Neuron (in vitro differentiated cells): ENCODE measurements around the gene ADCY1.

Source experiments
- H2AFZ ChIP-seq: one replicate; pipeline ENCODE4 v1.6.1; 2013; ENCODE audit warnings: low read depth, mild to moderate bottlenecking, inconsistent platforms, low read length, moderate library complexity
- H3K27me3 ChIP-seq: one replicate; pipeline ENCODE4 v1.6.1; 2013; ENCODE audit warnings: low read length; ENCODE audit not compliant: insufficient read depth
- H3K36me3 ChIP-seq: one replicate; pipeline ENCODE4 v1.6.1; 2013; ENCODE audit warnings: low read length; ENCODE audit not compliant: insufficient read depth
- H3K4me1 ChIP-seq: one replicate; pipeline ENCODE4 v1.6.1; 2013; ENCODE audit warnings: low read length; ENCODE audit not compliant: insufficient read depth
- H3K4me3 ChIP-seq: 2 replicates; pipeline ENCODE4 v1.5.1; 2013; ENCODE audit warnings: mild to moderate bottlenecking, low read length, moderate library complexity
- H3K9me3 ChIP-seq: one replicate; pipeline ENCODE4 v1.6.1; 2013; ENCODE audit warnings: low read length

ADCY1 gene

DNA sequence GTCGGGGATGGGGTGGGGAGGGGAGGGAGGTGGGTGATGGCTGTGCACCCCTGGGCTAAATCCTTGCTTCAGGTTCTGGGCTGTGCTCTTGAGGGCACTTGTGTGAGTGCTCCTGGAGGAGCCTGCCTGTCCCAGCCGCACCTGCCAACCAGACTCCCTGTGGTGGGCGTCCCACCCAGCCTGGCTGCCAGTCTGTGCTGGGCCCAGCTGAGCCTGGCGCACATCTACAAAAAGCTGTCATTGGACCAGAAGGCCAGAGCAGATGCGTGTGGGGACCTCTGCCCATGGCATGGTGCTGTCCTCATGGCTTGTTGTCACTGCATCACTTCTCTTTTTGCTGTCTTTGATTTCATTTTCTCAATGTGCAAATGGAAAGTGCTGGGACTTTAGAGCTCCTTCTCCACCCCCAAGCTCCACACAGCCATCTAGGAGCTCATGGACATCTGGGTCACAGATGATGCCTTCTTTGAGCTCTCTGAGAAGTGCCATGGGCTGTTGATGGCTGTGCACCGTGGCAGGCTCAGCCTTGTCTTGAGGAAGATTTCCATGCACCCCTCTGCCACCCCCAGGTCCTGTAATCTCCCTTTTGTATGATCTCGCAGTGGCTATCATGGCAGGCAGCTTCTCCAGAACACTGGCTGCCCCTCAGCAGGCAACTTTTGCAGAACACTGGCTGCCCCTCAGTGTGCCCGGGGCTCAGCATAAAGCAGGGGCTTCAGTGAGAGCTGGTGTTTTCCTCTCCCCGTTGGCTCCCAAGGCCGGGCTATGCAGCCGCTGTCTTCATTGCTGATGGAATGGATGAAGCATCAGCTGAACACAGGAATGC is 83.9 kb downstream of the ADCY1 start:
- no peak overlapping the region for H2AFZ ChIP-seq
- H3K4me3 ChIP-seq, result no peak overlapping the region
- H3K4me1 ChIP-seq, result no peaks in the 10 kb centered on the region
- H3K9me3 ChIP-seq, result no peaks in the 10 kb centered on the region
- no peaks in the 10 kb centered on the region for H3K27me3 ChIP-seq
- H3K36me3 ChIP-seq, result no peaks in the 10 kb centered on the region

DNA sequence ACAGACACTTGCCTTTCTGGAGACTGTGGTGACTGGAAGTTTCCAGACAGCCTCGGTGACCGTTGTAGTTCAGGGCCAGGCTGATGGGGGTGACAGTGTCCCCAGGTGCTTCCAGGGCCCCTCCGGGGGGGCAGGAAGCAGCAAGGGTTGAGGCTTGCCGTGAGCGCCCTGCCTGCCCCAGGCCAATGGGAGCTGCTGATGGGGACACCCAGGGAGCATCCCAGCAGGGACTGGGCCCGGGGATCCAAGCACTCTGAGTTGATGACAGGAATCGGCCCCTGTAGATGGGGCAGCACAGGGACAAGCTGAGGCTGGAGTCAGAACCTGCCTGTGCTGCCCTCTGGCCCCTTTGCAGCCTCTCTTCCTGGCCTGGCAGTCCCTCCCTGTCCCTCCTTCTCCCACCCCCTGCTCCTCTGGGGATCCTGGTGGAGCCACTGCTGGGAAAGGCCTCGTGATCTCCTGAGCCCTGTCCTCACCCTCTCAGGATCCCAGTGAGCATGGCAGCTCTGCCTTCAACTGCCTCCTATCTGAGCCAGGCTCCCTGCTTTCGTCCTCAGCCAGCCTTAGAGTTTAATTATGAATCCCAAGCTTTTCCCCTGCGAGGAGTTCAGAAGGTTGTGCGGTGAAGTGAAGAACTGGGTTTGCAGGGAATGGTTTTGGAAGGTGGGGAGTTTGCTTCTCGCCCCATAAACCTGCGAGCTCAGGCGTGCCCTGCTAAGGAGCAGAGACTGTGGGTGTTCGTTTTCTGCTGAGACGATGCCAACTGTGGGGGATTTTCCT is 84.7 kb downstream of the ADCY1 start:
- Histone ChIP-seq H3K36me3 (no peaks in the 10 kb centered on the region), H3K4me1 (no peaks in the 10 kb centered on the region), H2AFZ (no peak overlapping the region), H3K27me3 (no peaks in the 10 kb centered on the region), H3K9me3 (no peaks in the 10 kb centered on the region), H3K4me3 (no peak overlapping the region)

DNA sequence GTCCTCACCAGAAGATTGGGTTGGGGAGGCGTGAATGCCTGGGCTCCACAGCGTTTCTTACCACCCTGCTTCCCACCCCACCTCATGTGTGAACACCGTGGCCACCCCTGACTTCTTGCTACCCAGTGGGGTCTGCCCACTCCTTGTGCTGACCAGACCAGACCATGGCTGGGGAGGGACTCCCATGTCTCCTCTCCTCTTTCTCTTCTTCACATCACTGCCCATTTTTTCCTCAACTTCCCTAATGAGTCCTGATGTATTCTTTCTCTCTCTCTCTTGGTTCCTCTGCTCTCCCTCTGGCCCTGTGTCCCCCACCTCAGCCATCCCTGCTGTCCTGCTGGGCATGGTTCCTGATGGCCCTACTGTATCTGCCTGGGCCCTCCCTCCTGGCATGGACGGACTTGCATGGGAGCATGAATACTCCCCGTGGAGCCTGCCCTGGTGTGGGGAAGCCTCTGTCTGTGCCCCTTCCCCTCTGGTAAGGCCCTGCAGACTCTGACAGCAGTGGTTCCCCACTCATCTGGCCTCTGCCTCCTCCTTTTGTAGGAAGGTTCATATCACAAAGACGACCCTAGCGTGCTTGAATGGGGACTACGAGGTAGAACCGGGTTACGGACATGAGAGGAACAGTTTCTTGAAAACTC is 85.5 kb downstream of the ADCY1 start:
- no peaks in the 10 kb centered on the region for H3K27me3 ChIP-seq

DNA sequence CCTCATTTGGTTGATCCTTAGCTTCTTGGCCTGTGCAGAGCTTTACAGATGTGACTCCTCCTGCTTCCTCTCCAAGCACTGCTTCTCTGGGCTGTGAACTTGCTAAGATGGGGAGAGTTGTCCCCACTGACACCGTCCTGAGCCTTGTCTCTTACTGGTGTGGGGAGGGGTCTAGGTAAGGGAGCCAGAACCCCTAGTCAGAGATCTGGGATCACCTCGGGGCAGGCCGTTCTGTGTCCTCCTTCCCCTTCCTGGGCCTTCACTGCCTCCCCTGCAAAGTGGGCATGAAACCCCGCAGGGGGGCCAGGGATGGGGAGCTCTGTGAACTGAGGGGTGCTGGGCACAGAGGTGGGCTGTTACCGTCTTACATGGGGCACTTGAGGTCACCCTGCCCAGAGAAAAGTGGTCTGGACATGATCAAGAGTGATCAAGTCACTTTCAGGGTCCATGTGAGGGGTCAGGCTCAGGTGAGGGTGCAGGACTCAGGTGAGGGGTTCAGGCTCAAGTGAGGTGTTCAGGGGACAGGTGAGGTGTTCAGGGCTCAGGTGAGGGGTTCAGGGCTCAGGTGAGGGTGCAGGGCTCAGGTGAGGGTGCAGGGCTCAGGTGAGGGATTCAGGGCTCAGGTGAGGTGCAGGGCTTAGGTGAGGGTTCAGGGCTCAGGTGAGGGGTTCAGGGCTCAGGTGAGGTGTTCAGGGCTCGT is 86.2 kb downstream of the ADCY1 start:
- Histone ChIP-seq H3K9me3 (no peaks in the 10 kb centered on the region), H3K27me3 (no peaks in the 10 kb centered on the region), H3K4me3 (no peak overlapping the region), H3K4me1 (no peaks in the 10 kb centered on the region), H2AFZ (no peak overlapping the region), H3K36me3 (no peaks in the 10 kb centered on the region)

More for the DNA sequence above, 85.5 kb downstream of the ADCY1 start:
- no peaks in the 10 kb centered on the region for H3K4me1 ChIP-seq
- no peak overlapping the region for H2AFZ ChIP-seq
- no peaks in the 10 kb centered on the region for H3K9me3 ChIP-seq
- no peak overlapping the region for H3K4me3 ChIP-seq
- H3K36me3 ChIP-seq, result no peaks in the 10 kb centered on the region

DNA sequence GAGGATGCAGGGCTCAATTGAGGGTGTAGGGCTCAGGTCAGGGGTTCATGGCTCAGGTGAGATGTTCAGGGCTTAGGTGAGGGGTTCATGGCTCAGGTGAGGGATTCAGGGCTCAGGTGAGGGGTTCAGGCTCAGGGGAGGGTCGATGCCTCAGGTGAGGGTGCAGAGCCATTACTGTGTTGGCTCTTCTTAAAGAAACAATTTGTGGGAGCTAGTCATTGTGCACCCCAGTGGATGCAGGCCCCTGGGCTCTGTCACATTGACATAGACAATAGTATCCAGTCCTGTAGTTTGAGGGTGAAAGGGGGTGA is 86.7 kb downstream of the ADCY1 start:
- H2AFZ ChIP-seq, result no peak overlapping the region
- H3K4me3 ChIP-seq, result no peak overlapping the region
- no peaks in the 10 kb centered on the region for H3K9me3 ChIP-seq
- H3K27me3 ChIP-seq, result no peaks in the 10 kb centered on the region
- no peaks in the 10 kb centered on the region for H3K36me3 ChIP-seq
- H3K4me1 ChIP-seq, result no peaks in the 10 kb centered on the region

DNA sequence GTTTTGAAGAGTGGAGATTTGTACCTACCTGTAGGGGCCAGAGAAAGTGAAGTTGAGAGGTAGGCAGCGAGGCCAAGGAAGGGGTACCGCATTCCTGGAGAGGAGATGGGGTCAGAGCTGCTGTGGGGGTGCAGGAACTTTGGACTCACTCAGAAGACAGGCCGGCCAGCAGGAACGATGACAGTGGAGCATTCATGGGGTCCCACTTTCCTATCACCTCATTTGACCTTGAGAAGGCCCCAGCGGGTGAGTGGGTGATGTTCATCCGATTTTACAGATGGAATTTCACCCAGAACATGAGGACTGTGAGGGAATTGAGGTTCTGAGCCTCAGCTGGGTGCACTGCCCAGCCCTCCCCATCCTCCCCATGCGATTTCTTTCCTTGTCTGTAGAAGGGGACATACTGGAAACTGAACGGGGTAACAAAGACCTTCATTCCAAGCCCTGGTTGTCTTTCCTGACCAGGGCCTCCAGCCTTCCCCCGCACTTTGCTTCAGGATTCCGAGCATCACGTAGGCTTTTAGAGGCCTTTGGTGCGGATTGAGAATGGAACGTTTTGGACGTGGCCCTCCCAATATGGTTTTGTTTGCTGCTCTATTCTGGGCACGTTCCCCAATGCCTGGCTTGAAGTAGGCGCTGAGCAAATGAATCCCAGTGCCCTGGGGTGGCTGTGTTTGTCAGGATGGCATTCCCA is 87.3 kb downstream of the ADCY1 start:
- H3K27me3 ChIP-seq, result no peaks in the 10 kb centered on the region
- H3K36me3 ChIP-seq, result no peaks in the 10 kb centered on the region
- H3K4me1 ChIP-seq, result no peaks in the 10 kb centered on the region
- no peak overlapping the region for H3K4me3 ChIP-seq
- H2AFZ ChIP-seq, result no peak overlapping the region
- no peaks in the 10 kb centered on the region for H3K9me3 ChIP-seq

DNA sequence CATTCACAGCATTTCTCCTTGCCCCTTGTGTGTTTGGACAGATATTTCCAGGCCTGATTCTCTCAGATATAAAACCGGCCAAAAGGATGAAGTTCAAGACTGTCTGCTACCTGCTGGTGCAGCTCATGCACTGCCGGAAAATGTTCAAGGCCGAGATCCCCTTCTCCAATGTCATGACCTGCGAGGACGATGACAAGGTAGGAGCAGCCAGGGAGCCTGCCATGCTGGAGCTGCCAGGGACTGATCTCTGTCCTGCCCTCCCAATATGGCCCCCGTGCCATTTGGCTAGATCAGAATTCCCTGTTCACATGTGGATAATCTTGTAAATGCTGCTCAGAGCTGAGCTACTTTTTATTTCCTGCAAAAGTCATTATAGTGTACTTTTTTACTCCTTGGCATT is 87.8 kb downstream of the ADCY1 start:
- H3K9me3 ChIP-seq, result no peaks in the 10 kb centered on the region
- H3K4me1 ChIP-seq, result no peaks in the 10 kb centered on the region
- no peaks in the 10 kb centered on the region for H3K27me3 ChIP-seq
- no peaks in the 10 kb centered on the region for H3K36me3 ChIP-seq
- no peak overlapping the region for H3K4me3 ChIP-seq
- no peak overlapping the region for H2AFZ ChIP-seq

DNA sequence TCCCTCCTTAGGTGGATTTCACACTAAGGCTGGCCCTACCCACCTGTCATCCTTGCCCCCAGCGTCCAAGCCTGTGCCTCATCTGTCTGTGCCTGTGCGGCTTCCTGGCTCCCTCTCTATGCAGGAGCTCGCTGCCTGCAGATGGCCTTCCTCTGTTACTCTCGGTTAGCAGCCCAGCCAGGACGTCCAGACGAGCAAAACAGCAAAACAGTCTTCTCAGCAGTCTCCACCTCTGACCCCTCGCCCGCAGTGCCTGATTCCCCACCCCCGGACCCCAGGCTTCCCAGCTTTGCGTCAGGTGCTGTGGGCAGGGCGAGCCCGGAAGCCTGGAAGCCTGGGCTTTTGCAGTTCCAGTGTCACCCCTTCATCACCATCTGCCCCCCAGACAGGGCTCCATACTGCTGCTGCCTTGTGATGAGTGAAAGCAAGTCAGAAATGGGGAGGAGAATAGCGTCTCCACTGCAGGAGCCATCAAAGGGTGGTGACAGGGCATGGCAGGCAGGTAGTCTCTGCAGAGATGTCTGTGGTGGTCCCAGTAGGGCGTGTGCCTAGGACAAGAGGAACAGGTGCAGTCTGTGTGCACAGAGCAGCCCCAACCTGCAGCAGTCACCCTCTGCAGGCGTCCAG is 88.5 kb downstream of the ADCY1 start:
- Histone ChIP-seq H3K4me1 (no peaks in the 10 kb centered on the region), H3K27me3 (no peaks in the 10 kb centered on the region), H2AFZ (no peak overlapping the region), H3K9me3 (no peaks in the 10 kb centered on the region), H3K36me3 (no peaks in the 10 kb centered on the region), H3K4me3 (no peak overlapping the region)

DNA sequence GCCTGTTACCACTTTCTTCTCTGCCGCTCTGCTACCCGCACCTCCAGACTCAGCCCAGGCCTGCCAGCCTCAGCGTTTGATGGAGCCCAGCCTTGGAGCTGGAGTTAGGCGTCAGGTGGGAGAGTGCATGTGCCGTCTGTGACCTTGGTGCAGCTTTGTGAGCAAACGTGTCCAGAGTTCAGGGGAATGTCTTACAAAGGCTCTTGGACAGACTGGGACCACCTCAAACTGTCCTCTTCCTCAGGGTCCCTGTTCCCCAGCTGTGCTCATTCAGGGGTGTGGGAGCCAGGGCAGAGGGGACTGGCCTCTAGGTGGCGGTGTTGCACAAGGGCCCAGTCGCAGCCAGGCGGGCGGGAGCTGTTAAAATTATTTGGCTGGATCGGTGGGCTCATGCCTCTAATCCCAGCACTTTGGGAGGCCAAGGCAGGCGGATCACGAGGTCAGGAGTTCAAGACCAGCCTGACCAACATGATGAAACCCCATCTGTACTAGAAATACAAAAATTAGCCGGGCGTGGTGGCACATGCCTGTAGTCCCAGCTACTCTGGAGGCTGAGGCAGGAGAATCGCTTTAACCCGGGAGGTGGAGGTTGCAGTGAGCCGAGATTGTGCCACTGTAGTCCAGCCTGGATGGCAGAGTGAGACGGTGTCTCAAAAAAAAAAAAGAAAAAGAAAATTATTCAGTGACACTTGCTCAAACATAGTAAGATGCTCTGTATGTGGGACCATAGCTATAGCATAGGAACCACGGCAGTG is 89.2 kb downstream of the ADCY1 start:
- Histone ChIP-seq H3K36me3 (no peaks in the 10 kb centered on the region), H2AFZ (no peak overlapping the region), H3K9me3 (no peaks in the 10 kb centered on the region), H3K4me1 (no peaks in the 10 kb centered on the region), H3K4me3 (no peak overlapping the region), H3K27me3 (no peaks in the 10 kb centered on the region)

DNA sequence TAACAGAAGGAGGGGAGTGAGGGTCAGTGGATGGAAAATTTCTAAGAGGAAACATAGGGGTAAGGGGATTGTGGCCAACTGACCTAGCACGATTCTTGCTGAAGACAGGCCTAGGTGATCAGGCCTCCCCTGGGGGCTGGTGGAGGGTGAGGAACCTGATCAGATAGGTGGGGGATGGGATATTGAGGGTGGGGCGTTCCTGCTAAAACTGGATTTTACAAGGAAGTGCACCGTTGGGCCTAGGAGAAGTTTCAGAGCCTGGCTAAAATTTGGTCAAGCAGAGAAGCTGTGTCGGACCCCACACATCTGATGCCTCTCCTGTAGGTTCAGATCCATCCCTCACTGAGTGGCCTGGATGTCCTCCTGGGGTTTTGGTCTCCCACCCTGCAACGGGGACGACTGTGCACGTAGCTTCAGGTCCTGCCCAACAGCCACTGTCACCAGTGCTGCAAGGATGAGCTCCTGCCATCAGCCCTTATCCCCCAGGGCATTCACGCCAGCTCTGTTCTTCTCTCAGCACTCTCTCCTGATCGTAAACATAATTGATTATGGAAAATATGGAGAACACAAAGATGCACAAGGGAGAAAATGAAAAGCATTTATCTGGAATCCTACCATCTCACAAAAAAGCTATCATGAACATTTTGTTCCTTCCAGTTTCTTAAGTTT is 89.9 kb downstream of the ADCY1 start:
- no peaks in the 10 kb centered on the region for H3K36me3 ChIP-seq
- H2AFZ ChIP-seq, result no peak overlapping the region
- H3K9me3 ChIP-seq, result no peaks in the 10 kb centered on the region
- H3K4me1 ChIP-seq, result no peaks in the 10 kb centered on the region
- H3K4me3 ChIP-seq, result no peak overlapping the region
- H3K27me3 ChIP-seq, result no peaks in the 10 kb centered on the region

DNA sequence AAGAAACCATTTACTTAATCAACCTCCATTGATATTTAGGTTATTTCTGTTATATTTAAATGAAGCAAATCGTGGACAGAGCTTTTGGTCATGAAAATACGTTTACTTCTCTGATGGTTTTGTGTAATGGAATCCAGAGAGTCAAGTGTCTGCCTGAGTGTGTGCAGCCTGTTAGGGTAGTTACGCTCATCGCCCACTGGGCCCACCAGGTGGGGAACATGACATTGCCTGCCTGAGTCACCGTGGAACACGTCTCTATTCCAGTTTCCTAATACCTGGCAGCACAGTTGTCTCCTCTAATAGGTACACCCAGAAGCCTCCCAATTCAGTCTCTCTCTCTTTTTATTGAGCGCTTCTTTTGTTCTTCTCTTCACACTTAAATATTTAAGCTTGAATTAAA is 91.0 kb downstream of the ADCY1 start:
- no peaks in the 10 kb centered on the region for H3K36me3 ChIP-seq
- H2AFZ ChIP-seq, result no peak overlapping the region
- no peaks in the 10 kb centered on the region for H3K27me3 ChIP-seq
- no peaks in the 10 kb centered on the region for H3K4me1 ChIP-seq
- peaks cover 2% of the 10 kb centered on the region for H3K9me3 ChIP-seq
- no peak overlapping the region for H3K4me3 ChIP-seq
